Kidney tubule cell (primary cell): ENCODE measurements around the gene RAP1GAP2.

Experiments
- DNase-seq: peaks from one replicate; pipeline ENCODE4 v3.0.0-alpha.2; 2018; ENCODE audit warnings: low spot score

The RAP1GAP2 gene

GRCh38 chr17:2996810-2997670, 200.8 kb downstream of the RAP1GAP2 start:
- no peak for DNase-seq

GRCh38 chr17:2998469-2998901, 202.2 kb downstream of the RAP1GAP2 start:
- DNase-seq: peak; percentile 50

- DNase-seq: no peak
Measured at GRCh38 chr17:3002538-3003295, 206.5 kb downstream of the RAP1GAP2 start.

- no peak for DNase-seq
Measured at GRCh38 chr17:3003296-3004149, 207.3 kb downstream of the RAP1GAP2 start.

- DNase-seq: peak; percentile 99
Measured at GRCh38 chr17:3004150-3004801, 208.0 kb downstream of the RAP1GAP2 start.

- DNase-seq: peak; percentile 81
Measured at GRCh38 chr17:3004925-3005324, 208.7 kb downstream of the RAP1GAP2 start.

GRCh38 chr17:3005696-3006095, 209.5 kb downstream of the RAP1GAP2 start:
- DNase-seq: no peak

GRCh38 chr17:3006801-3007200, 210.6 kb downstream of the RAP1GAP2 start:
- DNase-seq: no peak

GRCh38 chr17:3007651-3008121, 211.4 kb downstream of the RAP1GAP2 start:
- DNase-seq: no peak

- DNase-seq: no peak
Measured at GRCh38 chr17:3008336-3009288, 212.4 kb downstream of the RAP1GAP2 start.

- DNase-seq: no peak
Measured at GRCh38 chr17:3009411-3009920, 213.2 kb downstream of the RAP1GAP2 start.

- DNase-seq: no peak
Measured at GRCh38 chr17:3011891-3012290, 215.7 kb downstream of the RAP1GAP2 start.

- peak; percentile 55 for DNase-seq
Measured at GRCh38 chr17:3012926-3013581, 216.8 kb downstream of the RAP1GAP2 start.

- peak; percentile 72 for DNase-seq
Measured at GRCh38 chr17:3015890-3016289, 219.7 kb downstream of the RAP1GAP2 start.

- DNase-seq: no peak
Measured at GRCh38 chr17:3017936-3018335, 221.7 kb downstream of the RAP1GAP2 start.

- no peak for DNase-seq
Measured at GRCh38 chr17:3019761-3020160, 223.5 kb downstream of the RAP1GAP2 start.

GRCh38 chr17:3020381-3020780, 224.1 kb downstream of the RAP1GAP2 start:
- no peak for DNase-seq

- DNase-seq: no peak
Measured at GRCh38 chr17:3022197-3022596, 226.0 kb downstream of the RAP1GAP2 start.

- DNase-seq: no peak
Measured at GRCh38 chr17:3024346-3024745, 228.1 kb downstream of the RAP1GAP2 start.
